Ishikawa (cell line): ENCODE data around the gene USP50.

Source experiments
- EGR1 ChIP-seq: IDR thresholded peaks from 2 replicates; pipeline ENCODE4 v1.6.1; 2012
- EP300 ChIP-seq: IDR thresholded peaks from 2 replicates; pipeline ENCODE4 v1.6.1; 2012; ENCODE audit warnings: borderline replicate concordance
- NFIC ChIP-seq: IDR thresholded peaks from 2 replicates; pipeline ENCODE4 v1.6.1; 2012
- RAD21 ChIP-seq: IDR thresholded peaks from 2 replicates; pipeline ENCODE4 v1.6.1; 2012; ENCODE audit warnings: low read depth
- REST ChIP-seq: IDR thresholded peaks from 2 replicates; pipeline ENCODE4 v1.6.1; 2012; ENCODE audit warnings: low read depth, mild to moderate bottlenecking
- TAF1 ChIP-seq: IDR thresholded peaks from 2 replicates; pipeline ENCODE4 v1.6.1; 2012; ENCODE audit warnings: low read depth, mild to moderate bottlenecking
- TEAD4 ChIP-seq: IDR thresholded peaks from 2 replicates; pipeline ENCODE4 v1.6.1; 2012
- YY1 ChIP-seq: IDR thresholded peaks from 2 replicates; pipeline ENCODE4 v1.6.1; 2012; ENCODE audit warnings: low read depth
- ZBTB7A ChIP-seq: IDR thresholded peaks from 2 replicates; pipeline ENCODE4 v1.6.1; 2012; ENCODE audit warnings: low read depth
- TF ChIP-seq, protein P1 (sequence below): IDR thresholded peaks from 2 replicates; pipeline ENCODE4 v1.6.1; 2012

- no peak for TF ChIP-seq TEAD4
- no peak for TF ChIP-seq EP300
- TF ChIP-seq RAD21: no peak
- TF ChIP-seq YY1: no peak
- TF ChIP-seq, protein P1, sequence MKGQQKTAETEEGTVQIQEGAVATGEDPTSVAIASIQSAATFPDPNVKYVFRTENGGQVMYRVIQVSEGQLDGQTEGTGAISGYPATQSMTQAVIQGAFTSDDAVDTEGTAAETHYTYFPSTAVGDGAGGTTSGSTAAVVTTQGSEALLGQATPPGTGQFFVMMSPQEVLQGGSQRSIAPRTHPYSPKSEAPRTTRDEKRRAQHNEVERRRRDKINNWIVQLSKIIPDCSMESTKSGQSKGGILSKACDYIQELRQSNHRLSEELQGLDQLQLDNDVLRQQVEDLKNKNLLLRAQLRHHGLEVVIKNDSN: no peak
- TF ChIP-seq EGR1: no peak
- TF ChIP-seq ZBTB7A: no peak
- no peak for TF ChIP-seq NFIC
- no peak for TF ChIP-seq TAF1
- no peak for TF ChIP-seq REST
These were observed 11.5 kb upstream of the USP50 start for GRCh38 chr15:50558012-50558411.
